IPS-15b (cell line): Measurements from ENCODE around the gene TTC13.

Experiments
- H3K27me3 ChIP-seq: one replicate; pipeline ENCODE4 v1.6.1; 2013; ENCODE audit warnings: low read length; ENCODE audit not compliant: control insufficient read depth, insufficient read depth
- H3K36me3 ChIP-seq: one replicate; pipeline ENCODE4 v1.6.1; 2013; ENCODE audit warnings: low read length; ENCODE audit not compliant: control insufficient read depth, insufficient read depth
- H3K4me1 ChIP-seq: one replicate; pipeline ENCODE4 v1.6.1; 2013; ENCODE audit warnings: mild to moderate bottlenecking, low read length; ENCODE audit not compliant: control insufficient read depth, insufficient read depth
- H3K4me3 ChIP-seq: one replicate; pipeline ENCODE4 v1.5.1; 2013; ENCODE audit warnings: low read depth, low read length
- H3K9ac ChIP-seq: one replicate; pipeline ENCODE4 v1.6.1; 2013; ENCODE audit warnings: low read depth, mild to moderate bottlenecking, low read length
- H3K9me3 ChIP-seq: one replicate; pipeline ENCODE4 v1.6.1; 2013; ENCODE audit warnings: mild to moderate bottlenecking, low read length; ENCODE audit not compliant: control insufficient read depth, insufficient read depth

The TTC13 gene

DNA sequence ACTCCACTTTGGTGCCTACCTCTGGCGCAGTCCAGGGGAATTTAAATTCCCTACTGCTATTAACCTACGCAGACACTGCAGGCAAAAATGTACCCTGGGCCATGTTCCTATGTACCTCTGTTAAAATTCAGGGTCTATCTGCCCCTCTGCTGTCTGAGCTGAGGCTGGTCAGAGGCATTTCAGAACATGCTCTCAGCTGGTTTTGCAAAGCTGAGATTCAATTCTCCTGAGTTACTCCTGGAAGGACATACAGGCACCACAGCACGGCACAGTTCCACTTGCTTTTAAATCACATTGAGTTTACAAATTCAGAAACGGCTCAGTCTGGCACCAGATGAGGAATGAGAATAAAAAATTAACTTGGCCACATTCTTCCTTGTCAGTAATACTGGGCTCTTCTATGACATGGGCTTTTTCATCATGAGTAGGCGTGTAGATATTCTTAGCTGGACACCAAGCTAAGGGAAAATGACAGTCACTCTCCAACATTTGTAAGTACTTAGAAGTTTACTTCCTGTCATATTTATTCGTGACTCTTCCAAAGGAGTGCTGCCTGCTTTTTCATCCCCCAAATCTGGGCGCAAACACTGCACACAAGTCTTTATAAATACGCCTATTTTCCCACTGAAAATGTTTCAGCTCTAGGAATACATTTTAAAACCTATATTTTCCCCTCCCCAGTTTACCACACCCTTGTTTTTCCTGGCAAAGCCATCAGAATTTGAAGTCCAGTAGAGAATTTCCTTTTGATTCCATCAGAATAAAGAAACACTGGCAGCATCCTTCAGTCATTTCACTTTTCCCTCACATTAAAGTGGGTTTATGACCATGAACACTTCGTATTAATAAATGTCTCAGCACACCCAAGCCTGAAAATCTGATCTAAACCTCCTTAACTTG, 112.2 kb downstream of the TTC13 start:
- H3K36me3 ChIP-seq, result no peaks in the 10 kb centered on the region
- no peaks in the 10 kb centered on the region for H3K9me3 ChIP-seq
- H3K9ac ChIP-seq, result no peak overlapping the region
- no peak overlapping the region for H3K4me3 ChIP-seq
- H3K4me1 ChIP-seq, result no peaks in the 10 kb centered on the region
- peaks cover 9% of the 10 kb centered on the region for H3K27me3 ChIP-seq

DNA sequence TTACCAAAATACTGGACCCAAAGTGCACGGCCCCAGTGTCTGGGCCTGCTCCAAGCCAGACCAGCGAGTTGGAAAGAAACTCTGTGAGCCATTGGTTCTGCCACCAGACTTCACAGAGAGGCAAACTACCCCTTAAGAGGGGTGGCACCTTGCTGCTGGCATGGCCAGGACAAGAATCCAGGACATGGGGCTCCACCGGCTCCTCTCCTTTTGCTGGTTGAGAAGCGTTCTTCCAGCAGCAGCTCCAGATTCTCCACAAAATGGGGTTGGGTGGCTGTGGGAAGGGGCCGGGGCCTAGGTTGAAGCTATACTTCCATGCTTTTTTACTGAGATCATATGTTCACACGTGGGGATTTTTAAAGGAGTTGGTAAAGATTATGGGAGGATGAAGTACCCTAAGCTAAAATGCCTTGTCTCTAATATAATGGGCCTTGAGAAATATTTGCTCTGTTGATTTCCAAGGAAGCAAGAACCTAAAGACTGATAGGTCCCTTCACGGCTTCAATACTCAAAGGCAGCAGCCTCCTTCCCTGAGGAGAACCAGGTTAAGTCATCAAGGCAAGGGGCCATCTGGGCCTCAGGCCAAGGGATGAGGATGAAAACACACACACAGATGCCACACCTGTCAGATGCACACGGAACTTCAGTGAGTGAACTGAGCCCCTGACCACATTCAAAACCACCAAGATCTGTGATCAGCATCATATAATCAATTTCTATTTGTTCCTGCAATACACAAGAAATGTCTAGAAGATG, 113.4 kb downstream of the TTC13 start:
- Histone ChIP-seq H3K36me3 (no peaks in the 10 kb centered on the region), H3K4me1 (no peaks in the 10 kb centered on the region), H3K27me3 (peaks cover 9% of the 10 kb centered on the region), H3K4me3 (no peak overlapping the region), H3K9ac (no peak overlapping the region), H3K9me3 (no peaks in the 10 kb centered on the region)

DNA sequence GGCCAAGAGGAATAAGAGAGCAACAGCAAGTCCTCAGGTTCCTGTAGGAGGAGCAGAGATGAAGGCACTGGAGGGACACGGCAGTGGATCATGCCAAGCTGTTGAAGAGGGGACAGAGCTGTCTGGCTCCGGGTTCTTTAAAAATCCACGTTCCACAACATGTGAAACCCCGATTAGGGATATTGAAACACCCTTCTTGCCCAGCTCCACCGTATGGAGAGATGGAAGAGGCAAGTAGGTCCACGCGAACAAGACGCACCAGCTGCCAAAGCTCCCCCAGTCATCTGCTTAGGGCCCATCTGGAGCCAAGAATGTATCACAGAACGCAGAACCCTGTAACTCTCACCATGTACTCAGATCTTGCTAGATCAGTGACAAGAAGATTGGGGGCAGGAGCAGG, 114.2 kb downstream of the TTC13 start:
- Histone ChIP-seq H3K4me1 (no peaks in the 10 kb centered on the region), H3K27me3 (peaks cover 9% of the 10 kb centered on the region), H3K4me3 (no peak overlapping the region), H3K9ac (no peak overlapping the region), H3K36me3 (no peaks in the 10 kb centered on the region), H3K9me3 (no peaks in the 10 kb centered on the region)

DNA sequence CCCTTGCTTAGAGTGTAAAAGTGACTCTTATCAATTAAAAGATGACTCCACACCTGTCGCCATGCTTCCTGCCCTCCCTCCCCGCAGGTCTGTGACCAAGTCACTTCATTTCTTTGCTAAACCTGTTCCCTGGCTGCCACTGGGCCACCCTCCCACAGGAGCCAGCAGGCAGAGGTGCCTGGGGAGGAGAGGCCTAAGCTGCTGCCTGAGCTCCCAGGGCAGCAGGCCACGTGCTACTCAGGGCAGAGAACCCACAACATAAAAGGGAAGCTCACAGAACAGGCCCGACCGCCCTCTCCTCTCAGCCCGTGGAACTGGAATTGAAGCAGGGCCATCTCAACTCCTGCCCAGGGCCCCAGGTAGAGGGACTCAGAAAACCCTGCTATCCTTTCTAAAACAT, 115.2 kb downstream of the TTC13 start:
- Histone ChIP-seq H3K9ac (no peak overlapping the region), H3K4me1 (no peaks in the 10 kb centered on the region), H3K4me3 (no peak overlapping the region), H3K27me3 (peaks cover 9% of the 10 kb centered on the region), H3K9me3 (no peaks in the 10 kb centered on the region), H3K36me3 (no peaks in the 10 kb centered on the region)

DNA sequence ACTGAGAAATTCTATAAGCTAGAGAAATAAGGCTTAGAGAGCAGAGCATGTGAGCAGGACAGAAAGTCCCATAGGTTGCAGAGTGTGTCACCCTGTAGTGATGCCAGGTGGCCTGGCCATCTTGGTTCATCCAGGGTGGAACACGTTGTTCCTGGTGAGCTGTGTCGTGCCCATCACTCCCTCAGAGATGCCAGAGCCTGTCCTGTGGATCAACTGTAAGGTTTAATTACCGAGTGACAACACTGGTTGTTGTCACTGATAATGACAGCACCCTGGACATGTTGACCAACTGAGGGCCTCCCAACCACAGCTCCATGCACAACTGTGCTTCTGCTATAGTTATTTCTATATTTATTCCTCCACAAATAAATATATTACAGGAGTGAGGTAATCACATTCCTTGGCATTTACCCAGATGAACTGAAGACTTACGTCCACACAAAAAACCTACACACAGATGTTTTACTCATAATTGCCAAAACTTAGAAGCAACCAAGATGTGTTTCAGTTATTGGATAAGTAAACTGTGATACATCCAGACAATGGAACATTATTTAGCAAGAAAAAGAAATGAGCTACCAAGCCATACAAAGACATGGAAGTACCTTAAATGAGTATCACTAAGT, 116.6 kb downstream of the TTC13 start:
- H3K36me3 ChIP-seq, result no peaks in the 10 kb centered on the region
- no peaks in the 10 kb centered on the region for H3K4me1 ChIP-seq
- no peaks in the 10 kb centered on the region for H3K9me3 ChIP-seq
- peaks cover 3% of the 10 kb centered on the region for H3K27me3 ChIP-seq
- H3K4me3 ChIP-seq, result no peak overlapping the region
- no peak overlapping the region for H3K9ac ChIP-seq

DNA sequence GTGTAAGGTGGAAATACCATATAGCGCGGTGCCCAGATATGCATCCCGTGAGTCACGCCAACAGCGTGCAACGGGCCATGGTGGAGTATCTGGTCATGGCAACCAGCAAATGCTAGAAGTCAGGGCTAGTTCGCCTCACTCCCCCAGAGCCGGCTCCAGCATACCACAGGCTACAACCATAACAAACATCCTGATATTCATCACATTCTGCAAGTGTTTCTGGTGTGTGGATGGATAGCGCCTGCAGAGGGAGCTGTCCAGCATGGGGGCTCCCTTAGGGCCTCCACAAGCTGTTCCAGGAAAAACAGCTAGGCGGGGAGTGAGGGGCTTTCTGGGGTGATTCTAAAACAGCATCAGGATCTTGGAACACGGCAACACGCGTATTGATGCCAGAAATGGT, 117.2 kb downstream of the TTC13 start:
- H3K36me3 ChIP-seq, result no peaks in the 10 kb centered on the region
- H3K4me1 ChIP-seq, result no peaks in the 10 kb centered on the region
- no peaks in the 10 kb centered on the region for H3K9me3 ChIP-seq
- H3K4me3 ChIP-seq, result no peak overlapping the region
- H3K27me3 ChIP-seq, result no peaks in the 10 kb centered on the region
- no peak overlapping the region for H3K9ac ChIP-seq

DNA sequence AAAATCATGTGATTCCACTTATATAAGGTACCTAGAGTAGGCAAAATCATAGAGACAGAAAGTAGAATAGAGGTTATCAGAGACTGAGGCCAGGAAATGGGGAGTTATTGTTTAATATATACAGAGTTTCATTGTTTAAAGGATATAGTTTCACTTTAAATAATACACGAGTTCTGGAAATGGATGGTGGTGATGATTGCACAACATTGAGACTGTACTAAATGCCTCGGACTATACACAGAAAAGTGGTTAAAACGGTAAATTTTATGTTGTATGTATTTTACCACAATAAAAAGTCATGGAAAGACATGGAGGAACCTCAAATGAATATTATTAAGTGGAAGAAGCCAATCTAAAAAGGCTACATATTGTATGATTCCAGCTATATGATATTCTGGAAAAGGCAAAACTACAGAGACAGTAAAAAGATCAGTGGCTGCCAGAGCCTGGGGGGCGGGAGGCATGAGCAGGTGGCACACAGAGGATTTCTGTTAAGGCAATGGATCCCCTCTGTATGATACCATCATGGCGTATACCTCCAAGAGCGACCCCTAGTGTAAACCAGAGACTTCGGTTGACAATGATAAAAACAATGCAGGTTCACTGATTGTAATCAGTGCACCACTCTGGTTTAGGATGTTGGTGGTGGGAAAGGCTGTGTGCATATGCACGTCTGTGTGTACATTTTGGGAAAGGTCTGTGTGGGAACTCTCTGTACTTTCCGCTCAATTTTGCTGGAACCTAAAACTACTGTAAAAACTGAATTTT, 117.9 kb downstream of the TTC13 start:
- Histone ChIP-seq H3K4me3 (no peak overlapping the region), H3K36me3 (no peaks in the 10 kb centered on the region), H3K9me3 (no peaks in the 10 kb centered on the region), H3K4me1 (no peaks in the 10 kb centered on the region), H3K9ac (no peak overlapping the region), H3K27me3 (no peaks in the 10 kb centered on the region)

DNA sequence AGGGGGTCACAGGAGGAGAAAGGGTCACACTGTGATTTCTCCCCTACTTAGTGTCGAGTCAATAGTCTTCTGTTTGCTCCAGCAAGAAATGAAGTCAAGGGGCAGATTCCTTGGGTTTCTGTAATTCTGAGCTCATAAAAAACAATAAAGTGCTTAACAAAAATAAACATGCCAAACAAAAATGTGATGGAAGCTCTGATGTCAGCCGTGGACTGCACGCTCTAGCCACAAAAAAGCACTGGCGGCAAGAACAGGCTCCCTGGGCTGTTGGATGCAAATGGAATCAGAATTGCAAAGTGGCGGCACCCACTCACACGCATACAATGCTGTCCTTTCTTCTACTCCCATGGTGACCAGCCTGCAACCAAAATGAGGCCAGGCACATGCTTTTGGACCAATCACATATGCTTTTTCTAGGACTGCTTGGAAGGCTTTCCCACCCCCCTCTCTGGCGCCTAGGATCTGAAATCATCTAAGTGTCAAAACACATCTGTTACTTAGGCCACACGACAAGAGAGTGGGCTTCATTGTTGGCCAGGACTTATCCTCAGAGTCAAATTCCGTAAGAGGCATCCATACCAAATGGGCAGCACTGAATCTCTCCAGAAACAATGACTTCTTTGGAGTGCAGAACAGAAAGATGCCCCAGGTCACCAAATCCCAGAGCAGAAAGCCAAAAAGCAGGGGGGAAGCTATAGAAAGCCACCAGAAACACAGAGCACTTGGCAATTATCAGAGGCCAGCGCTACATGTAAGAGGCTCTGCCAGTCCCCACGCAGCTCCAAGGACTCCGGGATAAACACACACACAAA, 119.5 kb downstream of the TTC13 start:
- Histone ChIP-seq H3K27me3 (no peaks in the 10 kb centered on the region), H3K9me3 (no peaks in the 10 kb centered on the region), H3K4me3 (no peak overlapping the region), H3K4me1 (no peaks in the 10 kb centered on the region), H3K9ac (no peak overlapping the region), H3K36me3 (no peaks in the 10 kb centered on the region)

DNA sequence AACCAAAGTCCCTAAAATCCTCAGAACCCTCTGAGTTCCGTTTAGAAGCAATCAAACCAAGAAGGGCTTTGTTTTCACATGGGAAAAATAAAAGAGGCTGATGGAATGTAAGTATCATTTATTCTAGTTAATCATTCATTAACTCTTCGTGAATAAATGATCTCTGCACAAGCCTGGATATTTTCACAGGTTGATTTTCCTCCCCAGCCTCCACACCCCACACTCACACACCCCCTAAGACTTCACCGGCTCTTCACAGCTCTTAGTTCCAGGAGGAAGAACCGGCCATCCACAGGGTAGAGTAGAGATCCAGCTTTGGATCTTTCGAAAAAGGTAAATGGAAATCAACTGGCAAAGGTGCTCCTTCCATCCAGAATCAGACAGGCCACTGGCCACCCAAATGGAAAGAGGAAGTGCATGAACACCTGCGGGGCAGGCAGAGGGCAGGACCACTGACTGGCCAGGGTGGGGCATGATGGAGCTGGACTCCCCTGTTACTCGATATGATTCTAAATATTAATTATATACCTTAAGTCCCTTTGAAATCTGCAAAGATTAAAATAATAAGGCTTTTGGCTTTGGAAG, 120.3 kb downstream of the TTC13 start:
- H3K36me3 ChIP-seq, result no peaks in the 10 kb centered on the region
- no peak overlapping the region for H3K4me3 ChIP-seq
- H3K4me1 ChIP-seq, result no peaks in the 10 kb centered on the region
- H3K27me3 ChIP-seq, result no peaks in the 10 kb centered on the region
- H3K9ac ChIP-seq, result no peak overlapping the region
- no peaks in the 10 kb centered on the region for H3K9me3 ChIP-seq

DNA sequence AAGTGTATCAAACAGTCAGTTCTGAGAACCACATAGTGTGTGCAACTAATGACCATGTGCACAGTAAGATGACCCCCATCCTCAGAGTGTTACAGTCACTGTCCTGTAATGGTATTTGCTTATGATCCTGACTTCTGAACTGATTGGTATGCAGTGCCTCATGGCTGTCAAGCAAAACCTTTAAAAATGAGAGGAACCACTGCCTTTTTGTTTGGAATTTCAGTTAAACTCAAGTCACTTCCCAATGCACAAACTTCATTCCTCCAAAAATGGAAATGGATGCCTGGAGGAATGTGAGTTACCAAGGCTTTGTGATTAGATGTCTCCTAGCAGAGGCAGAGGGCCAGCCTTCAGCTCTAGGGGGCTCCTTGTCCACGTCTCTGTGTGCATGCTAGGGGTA, 120.8 kb downstream of the TTC13 start:
- H3K9me3 ChIP-seq, result no peaks in the 10 kb centered on the region
- no peaks in the 10 kb centered on the region for H3K4me1 ChIP-seq
- H3K27me3 ChIP-seq, result no peaks in the 10 kb centered on the region
- no peak overlapping the region for H3K9ac ChIP-seq
- H3K4me3 ChIP-seq, result no peak overlapping the region
- no peaks in the 10 kb centered on the region for H3K36me3 ChIP-seq
